ENCODE results near the gene KIF23.

Gene KIF23

GRCh38 chr15:69497076-69497475 lies 82.9 kb downstream of the KIF23 start:
- no peak for DNase-seq

DNA sequence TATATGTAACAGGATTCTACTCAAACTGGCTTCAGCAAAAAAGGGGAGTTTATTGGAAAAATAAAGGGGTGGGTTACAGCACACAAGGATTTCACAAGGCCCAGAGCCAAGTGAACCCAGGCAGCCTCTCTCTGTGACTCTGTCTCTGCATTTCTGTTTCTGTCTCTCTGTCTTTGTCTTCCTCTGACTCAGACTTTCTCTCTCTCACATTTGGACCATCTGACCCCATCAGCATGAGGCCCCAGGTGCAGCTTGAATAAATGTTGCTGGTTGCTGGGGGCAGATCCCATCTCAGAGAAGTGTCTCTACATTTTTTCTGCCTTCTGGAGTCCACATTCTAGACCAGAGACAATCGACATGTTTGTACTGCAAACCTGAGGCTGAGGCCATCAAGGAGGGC lies 83.5 kb downstream of the KIF23 start:
- no peak for DNase-seq

Measured in hematopoietic multipotent progenitor cell treated with erythropoietin and hydrocortisone succinate and interleukin-3 and kit ligand, for 6 days (in vitro differentiated cells).